Nephron (organoid): ENCODE data around the gene PPFIBP2.
"Not testable (repeated sequence)": the region's sequence is repeated elsewhere in the genome, so short reads cannot be mapped to it uniquely, and the experiment has no call there.

ENCODE experiments used
- H3K27ac Mint-ChIP-seq, 3 experiments: 2 replicates each; pipeline ENCODE4 v1.8.0; 2020; ENCODE audit warnings: mixed read lengths in 3 of 3, mild to moderate bottlenecking in 2 of 3, moderate library complexity in 1 of 3
- H3K27me3 Mint-ChIP-seq: 2 replicates; pipeline ENCODE4 v1.8.0; 2021; ENCODE audit warnings: low read depth, mild to moderate bottlenecking, moderate library complexity, mixed read lengths
- H3K36me3 Mint-ChIP-seq: 2 replicates; pipeline ENCODE4 v1.8.0; 2020; ENCODE audit warnings: low read depth, mixed read lengths
- H3K4me1 Mint-ChIP-seq: 2 replicates; pipeline ENCODE4 v1.8.0; 2020; ENCODE audit warnings: mixed read lengths
- H3K4me3 Mint-ChIP-seq, 3 experiments: 2 replicates each; pipeline ENCODE4 v1.8.0; 2020; ENCODE audit warnings: mild to moderate bottlenecking in 3 of 3, mixed read lengths in 3 of 3, moderate library complexity in 2 of 3
- H3K9me3 Mint-ChIP-seq: 2 replicates; pipeline ENCODE4 v1.8.0; 2020; ENCODE audit warnings: mixed read lengths
- TF ChIP-seq, protein P1 (sequence below), 3 experiments: fragments of 200-600 bp; sonication (generic); IDR thresholded peaks; one replicate each; pipeline ENCODE4 v1.5.0; 2021; ENCODE audit warnings: antibody characterized with exemption in 3 of 3; ENCODE audit not compliant: unreplicated experiment in 3 of 3

The PPFIBP2 gene

DNA sequence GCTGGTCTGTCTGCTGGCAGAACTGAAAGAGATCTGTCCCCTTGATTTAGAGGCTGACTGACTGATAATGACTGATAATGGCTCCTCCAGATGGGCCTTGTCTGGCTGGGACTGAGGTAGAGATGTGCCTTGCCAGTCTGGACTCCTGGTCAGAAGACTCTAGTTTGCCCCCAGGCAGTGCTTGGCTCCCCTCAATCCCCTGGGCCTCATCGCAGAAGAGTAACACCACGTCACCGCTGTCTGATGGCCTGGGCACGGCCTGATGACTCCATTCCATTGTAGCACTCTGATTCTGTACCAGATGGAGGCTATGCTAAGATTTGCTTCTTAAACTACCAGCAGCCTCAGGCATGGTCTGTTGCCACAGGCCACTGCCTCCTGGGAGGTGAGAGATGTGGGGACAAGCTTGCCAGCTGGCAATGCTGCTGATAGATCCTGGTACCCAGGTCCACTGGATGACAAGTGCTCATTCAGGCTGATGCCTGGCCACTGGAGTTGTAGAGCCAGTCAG, 140.5 kb downstream of the PPFIBP2 start:
- Mint-ChIP-seq H3K27ac (no peak overlapping the region), H3K4me3 (no peak overlapping the region), H3K36me3 (peaks cover 67% of the 10 kb centered on the region), H3K27me3 (no peaks in the 10 kb centered on the region), H3K4me1 (no peaks in the 10 kb centered on the region), H3K9me3 (no peaks in the 10 kb centered on the region)
- TF ChIP-seq, protein P1, sequence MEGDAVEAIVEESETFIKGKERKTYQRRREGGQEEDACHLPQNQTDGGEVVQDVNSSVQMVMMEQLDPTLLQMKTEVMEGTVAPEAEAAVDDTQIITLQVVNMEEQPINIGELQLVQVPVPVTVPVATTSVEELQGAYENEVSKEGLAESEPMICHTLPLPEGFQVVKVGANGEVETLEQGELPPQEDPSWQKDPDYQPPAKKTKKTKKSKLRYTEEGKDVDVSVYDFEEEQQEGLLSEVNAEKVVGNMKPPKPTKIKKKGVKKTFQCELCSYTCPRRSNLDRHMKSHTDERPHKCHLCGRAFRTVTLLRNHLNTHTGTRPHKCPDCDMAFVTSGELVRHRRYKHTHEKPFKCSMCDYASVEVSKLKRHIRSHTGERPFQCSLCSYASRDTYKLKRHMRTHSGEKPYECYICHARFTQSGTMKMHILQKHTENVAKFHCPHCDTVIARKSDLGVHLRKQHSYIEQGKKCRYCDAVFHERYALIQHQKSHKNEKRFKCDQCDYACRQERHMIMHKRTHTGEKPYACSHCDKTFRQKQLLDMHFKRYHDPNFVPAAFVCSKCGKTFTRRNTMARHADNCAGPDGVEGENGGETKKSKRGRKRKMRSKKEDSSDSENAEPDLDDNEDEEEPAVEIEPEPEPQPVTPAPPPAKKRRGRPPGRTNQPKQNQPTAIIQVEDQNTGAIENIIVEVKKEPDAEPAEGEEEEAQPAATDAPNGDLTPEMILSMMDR (IDR thresholded peaks at IDR 0.05; ENCODE audit: unreplicated experiment in 3 of 3), result no peak

DNA sequence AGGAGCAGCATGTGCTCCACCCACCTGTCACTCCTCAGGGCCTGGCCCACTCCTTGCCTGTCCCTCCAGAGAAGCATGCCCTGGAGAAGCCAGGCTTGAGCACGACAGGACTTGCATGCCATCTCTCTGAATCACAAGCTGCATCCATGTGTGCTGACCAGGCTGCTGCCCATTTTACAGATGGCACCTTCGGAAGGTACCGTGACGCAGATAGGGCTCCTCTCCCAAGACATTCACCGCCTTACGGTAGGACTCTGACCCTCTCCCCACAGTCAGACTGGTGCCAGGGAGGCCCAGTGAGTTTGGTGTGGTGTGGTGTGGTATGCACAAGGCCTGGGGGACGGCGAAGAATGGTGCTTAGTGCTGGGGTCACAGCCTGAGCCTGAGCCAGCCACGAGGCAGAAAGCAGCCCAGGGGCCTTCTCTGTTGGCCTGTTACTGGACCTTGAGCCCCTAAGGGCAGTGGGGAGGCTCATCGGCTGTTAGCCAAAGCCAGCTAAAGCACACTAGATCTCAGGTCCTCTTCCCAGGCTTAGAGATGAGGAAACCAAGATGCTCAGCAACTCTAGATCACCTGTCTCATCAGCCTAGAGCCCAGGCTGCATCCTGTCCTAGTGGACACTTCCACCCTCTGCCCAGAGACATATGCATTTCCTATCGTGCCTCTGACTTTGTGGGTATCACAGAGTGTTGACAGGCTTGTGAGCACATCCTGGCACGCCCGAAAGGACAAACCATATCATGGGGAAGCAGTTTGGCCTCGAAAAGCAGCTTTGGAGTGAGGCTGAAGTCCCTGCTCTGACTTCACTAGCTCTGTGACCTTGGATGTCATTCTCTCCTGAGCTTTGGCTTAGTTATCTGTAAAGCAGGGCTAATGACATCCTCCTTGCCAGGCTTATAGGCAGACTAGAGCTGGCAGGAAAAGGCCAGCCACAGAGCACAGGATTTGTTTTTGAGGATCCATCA, 141.7 kb downstream of the PPFIBP2 start:
- TF ChIP-seq, protein P1 (IDR thresholded peaks at IDR 0.05; ENCODE audit: unreplicated experiment in 3 of 3), result no peak
- H3K4me3 Mint-ChIP-seq, result no peak overlapping the region
- H3K27me3 Mint-ChIP-seq, result no peaks in the 10 kb centered on the region
- no peaks in the 10 kb centered on the region for H3K9me3 Mint-ChIP-seq
- no peak overlapping the region for H3K27ac Mint-ChIP-seq
- H3K4me1 Mint-ChIP-seq, result no peaks in the 10 kb centered on the region
- peaks cover 54% of the 10 kb centered on the region for H3K36me3 Mint-ChIP-seq

DNA sequence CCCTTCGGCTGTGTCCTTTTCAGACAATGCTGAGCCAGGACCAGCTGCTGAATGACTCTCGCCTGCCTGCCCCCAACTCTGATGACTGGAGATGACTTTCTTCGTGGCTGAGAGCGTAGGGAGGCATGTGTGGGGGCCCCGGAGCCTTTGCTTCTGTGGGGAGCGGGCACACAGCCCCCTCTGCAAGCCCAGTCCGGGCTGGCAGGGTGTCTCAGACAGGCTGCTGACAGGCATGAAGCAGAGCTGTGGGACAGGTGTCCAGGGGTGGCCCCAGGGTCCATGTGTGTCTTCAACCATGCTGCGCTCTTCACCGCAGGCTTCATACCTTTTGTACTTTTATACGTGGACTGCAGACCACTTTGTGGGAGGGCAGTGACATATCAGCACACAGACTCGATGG, 142.9 kb downstream of the PPFIBP2 start:
- Mint-ChIP-seq H3K27me3 (no peaks in the 10 kb centered on the region), H3K4me1 (no peaks in the 10 kb centered on the region), H3K9me3 (no peaks in the 10 kb centered on the region), H3K36me3 (peaks cover 51% of the 10 kb centered on the region), H3K4me3 (no peak overlapping the region), H3K27ac (no peak overlapping the region)
- TF ChIP-seq, protein P1 (IDR thresholded peaks at IDR 0.05; ENCODE audit: unreplicated experiment in 3 of 3), result no peak

DNA sequence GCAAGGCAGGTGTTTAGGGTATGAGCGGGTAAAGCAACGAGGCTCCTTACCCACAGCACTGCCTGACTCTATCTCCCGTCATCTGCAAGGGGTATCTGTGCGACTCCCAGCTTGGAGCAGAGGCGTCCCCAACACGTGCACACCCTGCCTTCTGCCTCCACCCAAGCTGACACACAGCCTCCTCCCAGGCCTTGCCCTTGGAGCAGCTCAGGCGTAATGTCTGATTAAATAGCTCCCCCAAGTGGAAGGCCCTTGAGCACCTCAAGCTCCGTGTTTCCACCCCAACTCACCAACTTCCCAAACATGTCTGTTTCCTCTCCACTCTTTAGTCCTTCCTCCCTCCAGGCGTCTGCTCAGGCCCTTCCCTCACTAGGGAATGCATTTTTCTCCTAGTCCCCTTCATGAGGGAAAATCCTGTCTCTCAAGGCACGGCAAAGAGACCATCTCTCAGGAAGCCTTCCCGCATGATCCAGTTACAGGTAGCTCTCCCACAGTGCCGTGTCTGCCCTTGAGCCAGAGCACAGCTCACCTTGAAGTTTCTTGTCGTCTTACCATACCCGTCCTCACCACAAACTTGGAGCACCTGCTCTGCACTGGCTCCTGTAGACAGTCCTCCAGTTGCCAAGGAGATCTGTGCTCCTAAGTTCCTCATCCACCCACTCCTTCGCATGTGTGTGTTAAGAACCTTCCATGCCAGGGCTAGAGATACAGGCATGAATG, 143.7 kb downstream of the PPFIBP2 start:
- no peaks in the 10 kb centered on the region for H3K27me3 Mint-ChIP-seq
- H3K4me3 Mint-ChIP-seq, result no peak overlapping the region
- H3K9me3 Mint-ChIP-seq, result no peaks in the 10 kb centered on the region
- H3K36me3 Mint-ChIP-seq, result peaks cover 45% of the 10 kb centered on the region
- H3K4me1 Mint-ChIP-seq, result no peaks in the 10 kb centered on the region
- TF ChIP-seq, protein P1 (IDR thresholded peaks at IDR 0.05; ENCODE audit: unreplicated experiment in 3 of 3), result peak; percentile 41 to 55 (median 52)
- peak overlapping the region in 1 of 3 experiments; percentile 23 for H3K27ac Mint-ChIP-seq

DNA sequence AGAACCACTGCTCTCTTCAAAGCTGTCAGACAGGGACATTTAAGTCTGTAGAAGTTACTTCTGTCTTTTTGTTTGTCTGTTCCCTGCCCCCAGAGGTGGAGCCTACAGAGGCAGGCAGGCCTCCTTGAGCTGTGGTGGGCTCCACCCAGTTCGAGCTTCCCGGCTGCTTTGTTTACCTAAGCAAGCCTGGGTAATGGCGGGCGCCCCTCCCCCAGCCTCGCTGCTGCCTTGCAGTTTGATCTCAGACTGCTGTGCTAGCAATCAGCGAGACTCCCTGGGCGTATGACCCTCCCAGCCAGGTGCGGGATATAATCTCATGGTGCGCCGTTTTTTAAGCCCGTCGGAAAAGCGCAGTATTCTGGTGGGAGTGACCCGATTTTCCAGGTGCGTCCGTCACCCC, 149.7 kb downstream of the PPFIBP2 start:
- H3K27me3 Mint-ChIP-seq, H3K9me3 Mint-ChIP-seq, H3K4me3 Mint-ChIP-seq, H3K27ac Mint-ChIP-seq: not testable (repeated sequence)
- Mint-ChIP-seq H3K36me3 (peaks cover 43% of the 10 kb centered on the region), H3K4me1 (peaks cover 27% of the 10 kb centered on the region)

DNA sequence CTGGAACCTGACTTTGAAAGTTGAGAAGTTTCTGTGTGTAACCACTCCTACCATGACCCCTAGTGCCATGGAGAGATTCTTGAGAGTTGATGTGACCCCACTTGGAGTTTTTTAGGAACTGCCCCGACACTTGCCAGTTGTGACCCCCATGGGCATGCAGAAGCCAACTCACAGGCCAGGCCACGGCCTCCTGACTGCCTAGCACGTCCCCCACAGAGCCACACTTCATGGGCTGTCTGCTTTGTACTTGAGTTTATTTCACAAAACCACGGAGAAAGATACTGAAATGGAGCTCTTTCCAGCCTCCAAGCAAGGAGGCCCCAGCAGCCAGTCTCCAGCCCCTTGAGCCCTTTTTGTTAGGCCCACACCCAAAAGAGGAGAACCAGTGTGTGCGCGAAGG, 151.1 kb downstream of the PPFIBP2 start:
- H3K36me3 Mint-ChIP-seq, result peaks cover 47% of the 10 kb centered on the region
- TF ChIP-seq, protein P1 (IDR thresholded peaks at IDR 0.05; ENCODE audit: unreplicated experiment in 3 of 3), result no peak
- no peak overlapping the region for H3K4me3 Mint-ChIP-seq
- no peaks in the 10 kb centered on the region for H3K27me3 Mint-ChIP-seq
- no peak overlapping the region for H3K27ac Mint-ChIP-seq
- peaks cover 3% of the 10 kb centered on the region for H3K9me3 Mint-ChIP-seq
- peaks cover 36% of the 10 kb centered on the region for H3K4me1 Mint-ChIP-seq
